GM10266 (cell line): ENCODE measurements around the gene ECHS1.
"Not testable (repeated sequence)": the region's sequence is repeated elsewhere in the genome, so short reads cannot be mapped to it uniquely, and the experiment has no call there.

ENCODE experiments used
- DNase-seq: peaks from one replicate; pipeline ENCODE4 v3.0.0; 2012; ENCODE audit errors: extremely low spot score
- TF ChIP-seq, protein P1 (sequence below): IDR thresholded peaks from 2 replicates; pipeline ENCODE4 v1.5.1; 2012; ENCODE audit warnings: mild to moderate bottlenecking, low read depth; ENCODE audit not compliant: control insufficient read depth, insufficient read depth; ENCODE audit errors: missing control alignments

The ECHS1 gene

DNA sequence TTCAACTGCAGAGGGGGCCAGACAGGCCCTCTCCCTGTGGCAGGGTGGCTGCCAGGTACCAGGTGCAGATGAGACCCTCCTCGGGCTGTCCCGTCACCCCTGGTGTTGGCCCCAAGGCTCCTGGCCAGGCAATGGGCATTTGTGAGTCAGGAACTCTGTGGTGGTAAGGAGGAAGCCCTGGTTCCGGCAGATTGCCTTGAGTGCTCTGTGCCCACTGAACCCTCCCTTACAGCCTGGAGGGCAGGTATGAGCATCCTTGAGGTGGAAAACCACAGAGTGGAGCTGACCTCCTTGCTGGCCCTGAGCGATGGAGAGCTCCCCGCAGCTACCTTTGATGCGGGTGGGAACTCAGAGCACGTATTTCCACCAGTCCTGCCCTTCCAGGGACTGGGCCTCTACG, 7.9 kb upstream of the ECHS1 start:
- TF ChIP-seq, protein P1, sequence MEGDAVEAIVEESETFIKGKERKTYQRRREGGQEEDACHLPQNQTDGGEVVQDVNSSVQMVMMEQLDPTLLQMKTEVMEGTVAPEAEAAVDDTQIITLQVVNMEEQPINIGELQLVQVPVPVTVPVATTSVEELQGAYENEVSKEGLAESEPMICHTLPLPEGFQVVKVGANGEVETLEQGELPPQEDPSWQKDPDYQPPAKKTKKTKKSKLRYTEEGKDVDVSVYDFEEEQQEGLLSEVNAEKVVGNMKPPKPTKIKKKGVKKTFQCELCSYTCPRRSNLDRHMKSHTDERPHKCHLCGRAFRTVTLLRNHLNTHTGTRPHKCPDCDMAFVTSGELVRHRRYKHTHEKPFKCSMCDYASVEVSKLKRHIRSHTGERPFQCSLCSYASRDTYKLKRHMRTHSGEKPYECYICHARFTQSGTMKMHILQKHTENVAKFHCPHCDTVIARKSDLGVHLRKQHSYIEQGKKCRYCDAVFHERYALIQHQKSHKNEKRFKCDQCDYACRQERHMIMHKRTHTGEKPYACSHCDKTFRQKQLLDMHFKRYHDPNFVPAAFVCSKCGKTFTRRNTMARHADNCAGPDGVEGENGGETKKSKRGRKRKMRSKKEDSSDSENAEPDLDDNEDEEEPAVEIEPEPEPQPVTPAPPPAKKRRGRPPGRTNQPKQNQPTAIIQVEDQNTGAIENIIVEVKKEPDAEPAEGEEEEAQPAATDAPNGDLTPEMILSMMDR, result no peak
- DNase-seq, result no peak

DNA sequence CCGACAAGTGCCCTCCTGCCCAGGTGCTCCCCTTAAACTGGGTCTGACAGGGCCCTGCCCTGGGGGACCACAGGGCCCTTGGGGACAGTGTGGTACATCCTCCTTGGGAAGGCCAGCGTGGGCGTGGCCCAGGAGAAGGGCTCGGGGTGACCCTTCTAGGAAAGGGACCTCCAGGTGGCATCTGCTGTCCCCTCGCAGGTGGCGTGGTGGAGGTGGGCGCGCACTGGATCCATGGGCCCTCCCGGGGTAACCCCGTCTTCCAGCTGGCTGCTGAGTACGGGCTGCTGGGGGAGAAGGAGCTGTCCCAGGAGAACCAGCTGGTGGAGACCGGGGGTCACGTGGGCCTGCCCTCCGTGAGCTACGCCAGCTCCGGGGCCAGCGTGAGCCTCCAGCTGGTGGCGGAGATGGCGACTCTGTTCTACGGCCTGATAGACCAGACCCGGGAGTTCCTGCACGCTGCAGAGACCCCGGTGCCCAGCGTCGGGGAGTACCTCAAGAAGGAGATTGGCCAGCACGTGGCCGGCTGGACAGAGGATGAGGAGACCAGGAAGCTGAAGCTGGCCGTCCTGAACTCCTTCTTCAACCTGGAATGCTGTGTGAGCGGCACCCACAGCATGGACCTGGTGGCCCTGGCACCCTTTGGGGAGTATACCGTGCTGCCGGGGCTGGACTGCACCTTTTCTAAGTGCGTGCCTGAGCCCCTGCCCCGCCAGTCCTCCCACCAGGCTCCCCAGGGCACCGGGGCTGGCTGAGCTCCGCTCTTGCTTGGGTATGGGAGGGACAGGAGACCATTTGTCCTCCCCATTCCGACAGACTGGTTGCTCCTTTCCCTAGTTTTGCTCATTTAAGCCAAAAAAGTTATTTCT, 6.9 kb upstream of the ECHS1 start:
- TF ChIP-seq, protein P1, result no peak

DNA sequence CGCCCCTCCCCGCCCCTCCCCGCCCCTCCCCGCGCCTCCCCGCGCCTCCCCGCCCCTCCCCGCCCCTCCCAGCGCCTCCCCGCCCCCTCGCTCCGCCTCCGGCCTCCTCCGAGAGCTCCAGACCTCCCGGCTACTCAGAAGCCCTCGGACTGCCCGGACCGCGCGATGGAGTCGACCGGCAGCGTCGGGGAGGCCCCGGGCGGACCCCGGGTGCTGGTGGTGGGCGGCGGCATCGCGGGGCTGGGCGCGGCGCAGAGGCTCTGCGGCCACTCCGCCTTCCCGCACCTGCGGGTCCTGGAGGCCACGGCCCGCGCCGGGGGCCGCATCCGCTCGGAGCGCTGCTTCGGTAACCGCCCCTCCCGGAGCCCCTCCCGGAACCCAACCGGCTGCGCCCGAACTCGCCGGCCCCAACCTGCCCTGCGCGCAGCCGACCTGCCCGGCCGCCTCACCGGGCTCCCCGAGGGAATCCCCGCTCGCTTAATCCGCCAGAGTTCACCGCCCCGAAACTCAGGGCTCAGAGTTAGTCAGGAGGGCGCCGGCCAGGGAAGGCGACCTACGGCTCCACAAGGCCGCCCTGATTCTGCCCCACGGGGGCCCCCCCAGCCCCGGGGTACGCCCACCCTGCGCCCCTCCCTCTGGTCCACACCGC, 6.1 kb upstream of the ECHS1 start, which contains the start of gene PAOX:
Gene PAOX (plus strand): TSS at position 111 of the 649 bp plus-strand sequence. CDS start 55 bp downstream, at position 166.
- peak; percentile 89 for DNase-seq
- TF ChIP-seq, protein P1, result no peak

More for the DNA sequence above, 6.9 kb upstream of the ECHS1 start:
- no peak for DNase-seq

DNA sequence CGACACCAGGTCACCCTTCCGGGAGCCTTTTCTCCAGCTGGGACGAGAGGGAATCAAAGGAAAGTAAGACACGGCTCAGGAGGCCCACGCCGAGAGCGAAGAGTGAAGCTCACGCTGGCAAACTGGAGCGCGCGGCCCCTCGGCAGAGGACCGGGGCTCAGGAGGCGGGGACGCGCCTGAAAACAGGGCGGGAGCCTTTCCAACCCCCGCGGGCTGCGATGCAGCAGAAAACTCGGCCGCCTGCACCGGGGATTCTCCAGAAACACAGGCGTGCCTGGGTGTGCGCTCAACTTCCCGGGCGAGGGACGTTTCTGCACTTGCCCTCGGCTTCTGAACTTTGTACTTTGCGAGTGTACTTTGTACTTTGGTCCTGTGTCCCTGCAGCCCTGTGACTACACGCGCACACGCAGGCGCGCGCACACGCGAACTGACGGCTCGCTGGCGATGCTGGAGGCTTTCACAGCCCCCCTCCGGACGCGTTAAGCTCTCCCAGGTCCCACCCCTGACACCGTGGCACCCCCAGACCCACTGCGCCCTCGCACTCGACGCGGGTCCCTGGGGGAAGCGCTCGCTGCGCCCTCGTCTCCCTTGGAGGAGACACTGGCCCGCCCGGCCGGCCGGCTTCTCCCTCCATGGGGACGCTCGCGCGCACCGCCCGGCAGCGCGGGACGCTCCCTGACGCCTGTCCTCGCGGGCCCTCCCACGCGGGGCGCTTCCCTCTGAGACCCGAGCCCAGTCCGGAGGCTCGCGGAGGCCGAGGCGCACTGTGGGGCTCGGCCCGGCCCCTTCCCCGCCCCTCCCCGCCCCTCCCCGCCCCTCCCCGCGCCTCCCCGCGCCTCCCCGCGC, 5.3 kb upstream of the ECHS1 start:
- TF ChIP-seq, protein P1, result no peak
- peak; percentile 80 for DNase-seq

DNA sequence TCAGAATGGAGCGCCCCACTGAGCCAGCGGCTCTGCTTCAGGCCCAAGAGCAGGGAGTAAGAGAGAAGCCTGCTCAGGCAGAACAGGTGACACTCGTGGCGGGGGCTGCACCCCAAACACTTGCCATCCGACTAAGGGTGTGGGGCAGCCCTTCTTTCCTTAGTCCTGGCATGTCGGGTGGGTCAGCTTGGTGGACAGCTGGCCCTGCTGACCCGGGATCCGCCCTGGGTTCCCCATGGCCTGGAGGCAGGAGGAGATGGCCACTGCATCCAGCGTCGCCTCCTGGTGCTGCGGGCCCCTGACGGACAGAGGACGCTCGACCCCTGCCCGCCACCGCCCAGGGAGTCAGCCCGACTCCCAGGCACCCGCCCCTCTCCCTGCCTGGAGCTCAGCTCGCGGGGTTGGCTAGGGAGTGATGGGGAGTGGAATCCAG, 4.7 kb upstream of the ECHS1 start:
- DNase-seq, result no peak
- TF ChIP-seq, protein P1, result no peak

DNA sequence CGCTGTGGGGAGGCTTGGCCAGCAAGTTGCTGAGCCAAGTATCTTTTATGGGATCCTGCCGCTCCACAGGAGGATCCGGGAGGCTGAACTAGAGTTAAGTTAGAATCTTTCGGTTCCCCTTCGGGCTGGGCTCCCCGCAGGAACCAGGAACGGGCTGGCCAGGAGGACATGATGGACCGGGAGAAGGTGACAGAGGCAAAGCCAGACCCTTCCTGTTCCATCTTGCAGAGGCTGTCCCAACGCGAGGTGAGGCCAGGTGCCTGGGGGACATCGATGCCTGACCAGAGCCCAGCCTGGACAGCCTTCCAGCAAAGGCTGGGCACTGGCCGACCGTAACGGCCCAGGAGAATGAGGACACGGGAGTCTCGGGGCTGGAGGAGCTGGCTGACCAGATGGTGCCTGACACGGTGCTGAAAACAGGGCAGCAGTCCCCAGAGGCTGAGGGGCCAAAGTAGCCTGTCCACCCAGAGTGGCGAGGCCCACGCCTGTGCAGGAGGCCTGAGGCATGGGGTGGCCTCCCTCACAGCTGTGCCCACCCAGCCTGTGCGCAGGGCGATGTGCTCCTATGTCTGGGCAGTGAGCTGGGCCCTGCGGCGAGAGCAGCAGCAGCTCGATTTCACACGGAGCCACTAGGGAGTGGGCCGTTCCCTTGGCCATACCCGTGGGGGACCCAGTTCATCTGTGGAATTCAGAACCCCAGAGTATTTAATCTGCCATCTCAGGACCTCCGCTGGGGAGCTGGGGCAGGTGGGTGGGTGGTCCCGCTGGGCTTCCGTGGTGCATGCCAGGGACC, 4.1 kb upstream of the ECHS1 start:
- TF ChIP-seq, protein P1, result no peak

DNA sequence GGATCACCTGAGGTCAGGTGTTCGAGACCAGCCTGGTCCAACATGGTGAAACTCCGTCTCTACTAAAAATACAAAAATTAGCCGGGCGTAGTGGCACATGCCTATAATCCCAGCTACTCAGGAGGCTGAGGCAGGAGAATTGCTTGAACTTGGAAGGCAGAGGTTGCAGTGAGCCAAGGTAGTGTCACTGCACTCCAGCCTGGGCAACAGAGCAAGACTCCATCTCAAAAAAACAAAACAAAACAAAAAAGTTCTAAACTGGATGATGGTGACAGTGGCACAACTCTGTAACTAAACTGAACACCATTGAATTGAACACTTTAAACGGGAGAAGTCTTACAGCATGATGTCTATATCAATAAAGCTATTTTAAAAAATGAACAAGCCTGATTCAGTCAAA, 3.0 kb upstream of the ECHS1 start:
- not testable (repeated sequence) for DNase-seq

More for the DNA sequence above, 4.1 kb upstream of the ECHS1 start:
- DNase-seq, result no peak
